HG03565 (cell line): ENCODE results near the gene XAGE3.
"Not testable (repeated sequence)": the region's sequence is repeated elsewhere in the genome, so short reads cannot be mapped to it uniquely, and the experiment has no call there.

Experiments
- ATAC-seq: cut with Tn5 transposase; IDR thresholded peaks from one replicate; pipeline ENCODE4 v1.9.1; 2021; ENCODE audit warnings: mild to moderate bottlenecking, moderate library complexity; ENCODE audit not compliant: unreplicated experiment

Gene XAGE3

GRCh38 chrX:52843619-52844018 lies 24.3 kb downstream of the XAGE3 start:
- ATAC-seq: not testable (repeated sequence)

- ATAC-seq: no peak
These were observed 28.7 kb downstream of the XAGE3 start for GRCh38 chrX:52839137-52839536.

GRCh38 chrX:52830551-52830950 lies 37.3 kb downstream of the XAGE3 start:
- ATAC-seq: no peak

- no peak for ATAC-seq
These were observed 43.3 kb downstream of the XAGE3 start for GRCh38 chrX:52824608-52825007.

- ATAC-seq: no peak
These were observed 46.7 kb downstream of the XAGE3 start for GRCh38 chrX:52821079-52821760.

- ATAC-seq: no peak
These were observed 48.1 kb downstream of the XAGE3 start for GRCh38 chrX:52819788-52820187.
